A549 (cell line): ENCODE data around the gene SHMT2. TPM values are rescaled to one million over a fixed set of nuclear protein-coding genes. Genes with fewer than 3 reads are reported as not detected.
"Not testable (repeated sequence)": the region's sequence is repeated elsewhere in the genome, so short reads cannot be mapped to it uniquely, and the experiment has no call there.

Experiments used
- ATAC-seq, 2 experiments: fragments of 200-7000 bp in 1 of 2; fragments of >200 bp in 1 of 2; cut with Nextera tagmentation in 1 of 2; cut with Tn5 transposase in 1 of 2; 3 replicates each; pipeline versions ENCODE4 v1.8.0 to v1.9.1; 2018 to 2020; ENCODE audit warnings: mild to moderate bottlenecking in 1 of 2, moderate library complexity in 1 of 2
- CTCF ChIA-PET: fragments of 300-600 bp; sonication (Branson Sonifier 250); formaldehyde crosslinking; extraction: SDS; loops from one replicate; lab custom pipeline; 2021; ENCODE audit warnings: antibody characterized with exemption, inconsistent platforms; lab: Yijun Ruan, JAX
- POLR2A ChIA-PET: fragments of 350-600 bp; formaldehyde crosslinking; extraction: SDS; loops from one replicate; lab custom pipeline; 2021; ENCODE audit warnings: antibody characterized with exemption, inconsistent platforms; lab: Yijun Ruan, JAX
- DNase-seq, 2 experiments: peaks; one replicate each; pipeline versions ENCODE4 v3.0.0 to v3.0.0-alpha.2; 2011 to 2016; ENCODE audit warnings: low read depth in 1 of 2, low spot score in 1 of 2
- FAIRE-seq: peaks from 2 replicates; lab custom pipeline; 2011; peaks lifted over from hg19 to GRCh38; lab: Jason Lieb, UNC
- H3K27ac ChIP-seq, 2 experiments: fragments of >200 bp; sonication (Bioruptor Twin); formaldehyde crosslinking; 3 replicates each; pipeline ENCODE4 v1.5.1; 2016 to 2017
- H3K4me1 ChIP-seq: fragments of >200 bp; sonication (Bioruptor Twin); formaldehyde crosslinking; 3 replicates; pipeline ENCODE4 v1.6.1; 2016
- H3K4me2 ChIP-seq: fragments of >200 bp; sonication (Bioruptor Twin); formaldehyde crosslinking; 3 replicates; pipeline ENCODE4 v1.6.1; 2016
- H3K4me3 ChIP-seq: fragments of >200 bp; sonication (Bioruptor Twin); formaldehyde crosslinking; 3 replicates; pipeline ENCODE4 v1.5.1; 2016
- H3K9me3 ChIP-seq: fragments of >200 bp; sonication (Bioruptor Twin); formaldehyde crosslinking; 3 replicates; pipeline ENCODE4 v1.6.1; 2016
- BHLHE40 ChIP-seq: IDR thresholded peaks from 2 replicates; pipeline ENCODE4 v1.6.1; 2012; ENCODE audit warnings: low read depth, low read length, inconsistent platforms
- CEBPB ChIP-seq, 2 experiments: fragments of >200 bp in 1 of 2; sonication (Bioruptor Twin) in 1 of 2; formaldehyde crosslinking in 1 of 2; IDR thresholded peaks; 2 replicates each; pipeline ENCODE4 v1.6.1; 2012 to 2016
- HDAC2 ChIP-seq: fragments of 200-600 bp; sonication (generic); IDR thresholded peaks from 2 replicates; pipeline ENCODE4 v1.6.1; 2016
- HEYL ChIP-seq: fragments of 250-450 bp; sonication (Bioruptor Pico); IDR thresholded peaks from 2 replicates; pipeline ENCODE4 v1.8.0; 2021; ENCODE audit warnings: mild to moderate bottlenecking, moderate library complexity
- HMGXB4 ChIP-seq: fragments of 250-450 bp; sonication (Bioruptor Pico); IDR thresholded peaks from 2 replicates; pipeline ENCODE4 v1.5.0; 2021; ENCODE audit warnings: mild to moderate bottlenecking, moderate library complexity, borderline replicate concordance
- HOXA7 ChIP-seq: fragments of 250-450 bp; sonication (Bioruptor Pico); IDR thresholded peaks from 2 replicates; pipeline ENCODE4 v1.5.0; 2020; ENCODE audit warnings: mild to moderate bottlenecking, moderate library complexity
- KDM5A ChIP-seq: fragments of 200-600 bp; sonication (generic); IDR thresholded peaks from 2 replicates; pipeline ENCODE4 v1.6.1; 2016; ENCODE audit warnings: antibody characterized with exemption, mild to moderate bottlenecking
- MAX ChIP-seq: IDR thresholded peaks from 2 replicates; pipeline ENCODE4 v1.6.1; 2012
- RAD21 ChIP-seq, 2 experiments: fragments of >200 bp in 1 of 2; sonication (Bioruptor Twin) in 1 of 2; formaldehyde crosslinking in 1 of 2; IDR thresholded peaks in 1 of 2; conservative IDR thresholded peaks in 1 of 2; 2 replicates in 1 of 2; 3 replicates in 1 of 2; pipeline ENCODE4 v1.6.1; 2012 to 2018; ENCODE audit warnings: inconsistent platforms in 1 of 2
- RCOR1 ChIP-seq: fragments of 150-350 bp; IDR thresholded peaks from 2 replicates; pipeline ENCODE4 v1.6.1; 2014; ENCODE audit warnings: antibody characterized with exemption, low read length, low read depth
- RNF2 ChIP-seq: fragments of 200-600 bp; sonication (generic); IDR thresholded peaks from 2 replicates; pipeline ENCODE4 v1.6.1; 2016; ENCODE audit warnings: low read depth, mild to moderate bottlenecking, antibody characterized with exemption, moderate library complexity, borderline replicate concordance
- TP53 ChIP-seq: fragments of 250-450 bp; sonication (Bioruptor Pico); IDR thresholded peaks from 2 replicates; pipeline ENCODE4 v1.5.0; 2021; ENCODE audit warnings: mild to moderate bottlenecking, moderate library complexity
- USF2 ChIP-seq: fragments of 450-650 bp; IDR thresholded peaks from 2 replicates; pipeline ENCODE4 v1.6.1; 2014; ENCODE audit warnings: antibody characterized with exemption
- WGBS: methylation state at CpG from one replicate; pipeline ENCODE4 v1.1.6; 2017; ENCODE audit errors: missing lambda C conversion rate; 5-methylcytosine and 5-hydroxymethylcytosine counted together
- polyA plus RNA-seq, 4 experiments: library from polyadenylated mRNA; depleted of rRNA in 3 of 4; stranded (reverse); fragments of >200 nt; fragmentation: RNase III in 1 of 4; extraction: RNeasy Plus Mini Kit Qiagen cat#74134 plus additional on column Dnase treatment in 1 of 4; gene quantifications; 2 replicates in 3 of 4; 3 replicates in 1 of 4; pipeline ENCODE4 v1.2.3, GENCODE V29; 2011 to 2017
- small RNA-seq, 6 experiments: library from RNA; depleted of rRNA; stranded (forward); fragments of <200 nt; gene quantifications; one replicate each; pipeline ENCODE3, GENCODE V24; 2012

SHMT2 gene
- polyA plus RNA-seq, 2 of the 4 experiments (the other 2 are of a cell fraction), result 113 to 156 TPM

- TF ChIP-seq BHLHE40 (no peak), RCOR1 (0 out of 2 replicates have a peak, but pooled peaks have one; percentile 28), HDAC2 (no peak), MAX (peak; percentile 76), HMGXB4 (CRISPR knock-in tag) (no peak), TP53 (no peak), HEYL (CRISPR knock-in tag) (no peak), USF2 (peak; percentile 76), KDM5A (no peak), HOXA7 (no peak), RNF2 (no peak), RAD21 (conservative IDR thresholded peaks at IDR 0.05 in 1 of 2, IDR thresholded peaks at IDR 0.05 in 1 of 2) (no peak)
- TF ChIP-seq, all 56 proteins: peak for 11
Measured at GRCh38 chr12:57280211-57281062, 50.9 kb downstream of the SHMT2 start (continued).

GRCh38 chr12:57282073-57282472 lies 52.6 kb downstream of the SHMT2 start:
- H3K4me2 ChIP-seq, H3K4me3 ChIP-seq, DNase-seq, POLR2A ChIA-PET, ATAC-seq, H3K9me3 ChIP-seq, FAIRE-seq: not testable (repeated sequence)
- TF ChIP-seq CEBPB (IDR thresholded peaks at IDR 0.05), result peak in 1 of 2 experiments; percentile 49; a peak in 3 of 4 replicates
- CTCF ChIA-PET, result interaction anchor here (1.1 to 3.2 kb wide), 4 partner anchors 13 to 174 kb away, joined by 3 to 15 read pairs (median 3); no protein-coding TSS in a partner anchor
- Histone ChIP-seq H3K4me1 (peaks cover 32% of the 10 kb centered on the region), H3K27ac (peak overlapping the region in 1 of 2 experiments; percentile 90; a peak in 1 of 6 replicates)
- whole genome bisulfite sequencing, result 92% methylated on average over 12 of the region's 12 CpGs

Small RNA genes lying within 50 kb of the gene (small RNA-seq; reads per million reads assigned to genes)
- gene MIR1228, result 0 to 18.2 (median 2.7) reads per million in 6 experiments

Other genes starting within 250 kb of the SHMT2 start
- 9.5 and 9.8 TPM in 2 replicates for gene ZBTB39, start 223.2 kb upstream of the SHMT2 start, polyA plus RNA-seq (2011; rRNA removed)
- gene ZBTB39, start 223.2 kb upstream of the SHMT2 start, polyA plus RNA-seq (2017; fragmentation: RNase III; extraction: RNeasy Plus Mini Kit Qiagen cat#74134 plus additional on column Dnase treatment), result 4.3 to 4.7 TPM (median 4.5 TPM) in 3 replicates
- 0.16 and 0.26 TPM in 2 replicates for gene TAC3, start 213.2 kb upstream of the SHMT2 start, polyA plus RNA-seq (2011; rRNA removed)
- gene TAC3, start 213.2 kb upstream of the SHMT2 start, polyA plus RNA-seq (2017; fragmentation: RNase III; extraction: RNeasy Plus Mini Kit Qiagen cat#74134 plus additional on column Dnase treatment), result not detected in 3 replicates
- 1.9 and 3.1 TPM in 2 replicates for gene MYO1A, start 179.6 kb upstream of the SHMT2 start, polyA plus RNA-seq (2011; rRNA removed)
- gene MYO1A, start 179.6 kb upstream of the SHMT2 start, polyA plus RNA-seq (2017; fragmentation: RNase III; extraction: RNeasy Plus Mini Kit Qiagen cat#74134 plus additional on column Dnase treatment), result 0.17 to 0.67 TPM (median 0.50 TPM) in 3 replicates
- gene NEMP1, start 150.9 kb upstream of the SHMT2 start, polyA plus RNA-seq (2011; rRNA removed), result 24.7 and 28.4 TPM in 2 replicates
- gene NEMP1, start 150.9 kb upstream of the SHMT2 start, polyA plus RNA-seq (2017; fragmentation: RNase III; extraction: RNeasy Plus Mini Kit Qiagen cat#74134 plus additional on column Dnase treatment), result 11.9 to 13.2 TPM (median 12.7 TPM) in 3 replicates
- 8.6 and 10.1 TPM in 2 replicates for gene NAB2, start 140.6 kb upstream of the SHMT2 start, polyA plus RNA-seq (2011; rRNA removed)
- 7.0 to 9.8 TPM (median 7.8 TPM) in 3 replicates for gene NAB2, start 140.6 kb upstream of the SHMT2 start, polyA plus RNA-seq (2017; fragmentation: RNase III; extraction: RNeasy Plus Mini Kit Qiagen cat#74134 plus additional on column Dnase treatment)
- gene STAT6, start 118.3 kb upstream of the SHMT2 start, polyA plus RNA-seq (2011; rRNA removed), result 58.8 and 64.6 TPM in 2 replicates
- gene STAT6, start 118.3 kb upstream of the SHMT2 start, polyA plus RNA-seq (2017; fragmentation: RNase III; extraction: RNeasy Plus Mini Kit Qiagen cat#74134 plus additional on column Dnase treatment), result 52.9 to 59.0 TPM (median 58.4 TPM) in 3 replicates
- gene LRP1, start 101.2 kb upstream of the SHMT2 start, polyA plus RNA-seq (2011; rRNA removed), result 5.6 and 11.5 TPM in 2 replicates
- gene LRP1, start 101.2 kb upstream of the SHMT2 start, polyA plus RNA-seq (2017; fragmentation: RNase III; extraction: RNeasy Plus Mini Kit Qiagen cat#74134 plus additional on column Dnase treatment), result 8.6 to 9.6 TPM (median 9.4 TPM) in 3 replicates
- not detected in 2 replicates for gene LRP1-AS, start 82.1 kb upstream of the SHMT2 start, polyA plus RNA-seq (2011; rRNA removed)
- not detected in 3 replicates for gene LRP1-AS, start 82.1 kb upstream of the SHMT2 start, polyA plus RNA-seq (2017; fragmentation: RNase III; extraction: RNeasy Plus Mini Kit Qiagen cat#74134 plus additional on column Dnase treatment)
- gene NXPH4, start 12.9 kb upstream of the SHMT2 start, polyA plus RNA-seq (2011; rRNA removed), result 0.52 and 0.69 TPM in 2 replicates
- 3.3 to 4.5 TPM (median 3.5 TPM) in 3 replicates for gene NXPH4, start 12.9 kb upstream of the SHMT2 start, polyA plus RNA-seq (2017; fragmentation: RNase III; extraction: RNeasy Plus Mini Kit Qiagen cat#74134 plus additional on column Dnase treatment)
- gene STAC3, start 21.5 kb downstream of the SHMT2 start, polyA plus RNA-seq (2011; rRNA removed), result 0.40 and 0.62 TPM in 2 replicates
- gene STAC3, start 21.5 kb downstream of the SHMT2 start, polyA plus RNA-seq (2017; fragmentation: RNase III; extraction: RNeasy Plus Mini Kit Qiagen cat#74134 plus additional on column Dnase treatment), result 0.43 to 0.59 TPM (median 0.54 TPM) in 3 replicates
- 28.8 and 30.6 TPM in 2 replicates for gene R3HDM2, start 201.3 kb downstream of the SHMT2 start, polyA plus RNA-seq (2011; rRNA removed)
- gene R3HDM2, start 201.3 kb downstream of the SHMT2 start, polyA plus RNA-seq (2017; fragmentation: RNase III; extraction: RNeasy Plus Mini Kit Qiagen cat#74134 plus additional on column Dnase treatment), result 14.0 to 14.7 TPM (median 14.4 TPM) in 3 replicates
- gene INHBC, start 205.1 kb downstream of the SHMT2 start, polyA plus RNA-seq (2011; rRNA removed), result 0.07 and 0.08 TPM in 2 replicates
- not detected in 3 replicates for gene INHBC, start 205.1 kb downstream of the SHMT2 start, polyA plus RNA-seq (2017; fragmentation: RNase III; extraction: RNeasy Plus Mini Kit Qiagen cat#74134 plus additional on column Dnase treatment)
- gene INHBE, start 225.6 kb downstream of the SHMT2 start, polyA plus RNA-seq (2011; rRNA removed), result 2.4 and 2.9 TPM in 2 replicates
- 0.50 to 0.74 TPM (median 0.67 TPM) in 3 replicates for gene INHBE, start 225.6 kb downstream of the SHMT2 start, polyA plus RNA-seq (2017; fragmentation: RNase III; extraction: RNeasy Plus Mini Kit Qiagen cat#74134 plus additional on column Dnase treatment)
- 27.3 and 30.0 TPM in 2 replicates for gene GLI1, start 230.1 kb downstream of the SHMT2 start, polyA plus RNA-seq (2011; rRNA removed)
- gene GLI1, start 230.1 kb downstream of the SHMT2 start, polyA plus RNA-seq (2017; fragmentation: RNase III; extraction: RNeasy Plus Mini Kit Qiagen cat#74134 plus additional on column Dnase treatment), result 13.0 to 13.5 TPM (median 13.1 TPM) in 3 replicates